Epithelial cell of proximal tubule (primary cell): ENCODE data around the gene OR4X2. TPM values are rescaled to one million over a fixed set of nuclear protein-coding genes. Genes with fewer than 3 reads are reported as not detected.

ENCODE experiments used
- DNase-seq: peaks from one replicate; pipeline ENCODE4 v3.0.0-alpha.2; 2011; ENCODE audit warnings: low read depth
- H3K4me3 ChIP-seq: 2 replicates; pipeline ENCODE4 v1.5.1; 2011; ENCODE audit warnings: low read depth, mild to moderate bottlenecking, low read length
- total RNA-seq: library from RNA; depleted of rRNA; stranded (reverse); fragments of >200 nt; gene quantifications from 2 replicates; pipeline ENCODE4 v1.2.3, GENCODE V29; 2015
- TF ChIP-seq, protein P1 (sequence below): conservative IDR thresholded peaks from 2 replicates; pipeline ENCODE4 v1.5.1; 2012; ENCODE audit warnings: low read depth, mild to moderate bottlenecking, low read length

Gene OR4X2
- total RNA-seq, 1 donor from 2014 or later: not detected

DNA sequence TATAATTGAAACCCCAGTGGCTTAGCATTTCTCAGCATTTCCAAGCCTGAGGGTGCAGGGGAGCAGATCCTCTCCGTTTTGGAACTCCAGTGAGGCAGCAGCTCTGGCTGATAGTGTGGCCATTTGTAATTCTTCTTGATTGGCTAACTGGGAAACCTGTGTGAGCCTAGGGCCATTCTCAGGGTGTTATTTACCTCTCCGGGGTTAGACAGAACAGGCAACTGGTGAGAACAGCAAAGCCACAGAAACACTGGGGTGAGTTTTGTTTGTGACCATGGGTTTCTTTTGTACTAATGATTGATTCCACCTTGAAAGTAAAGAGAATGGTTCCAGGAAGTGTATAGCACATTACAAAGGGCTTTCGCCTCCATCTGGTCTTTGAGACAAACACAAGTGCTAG, 2.4 kb upstream of the OR4X2 start:
- no peak overlapping the region for H3K4me3 ChIP-seq
- TF ChIP-seq, protein P1, sequence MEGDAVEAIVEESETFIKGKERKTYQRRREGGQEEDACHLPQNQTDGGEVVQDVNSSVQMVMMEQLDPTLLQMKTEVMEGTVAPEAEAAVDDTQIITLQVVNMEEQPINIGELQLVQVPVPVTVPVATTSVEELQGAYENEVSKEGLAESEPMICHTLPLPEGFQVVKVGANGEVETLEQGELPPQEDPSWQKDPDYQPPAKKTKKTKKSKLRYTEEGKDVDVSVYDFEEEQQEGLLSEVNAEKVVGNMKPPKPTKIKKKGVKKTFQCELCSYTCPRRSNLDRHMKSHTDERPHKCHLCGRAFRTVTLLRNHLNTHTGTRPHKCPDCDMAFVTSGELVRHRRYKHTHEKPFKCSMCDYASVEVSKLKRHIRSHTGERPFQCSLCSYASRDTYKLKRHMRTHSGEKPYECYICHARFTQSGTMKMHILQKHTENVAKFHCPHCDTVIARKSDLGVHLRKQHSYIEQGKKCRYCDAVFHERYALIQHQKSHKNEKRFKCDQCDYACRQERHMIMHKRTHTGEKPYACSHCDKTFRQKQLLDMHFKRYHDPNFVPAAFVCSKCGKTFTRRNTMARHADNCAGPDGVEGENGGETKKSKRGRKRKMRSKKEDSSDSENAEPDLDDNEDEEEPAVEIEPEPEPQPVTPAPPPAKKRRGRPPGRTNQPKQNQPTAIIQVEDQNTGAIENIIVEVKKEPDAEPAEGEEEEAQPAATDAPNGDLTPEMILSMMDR: no peak
- DNase-seq: no peak

DNA sequence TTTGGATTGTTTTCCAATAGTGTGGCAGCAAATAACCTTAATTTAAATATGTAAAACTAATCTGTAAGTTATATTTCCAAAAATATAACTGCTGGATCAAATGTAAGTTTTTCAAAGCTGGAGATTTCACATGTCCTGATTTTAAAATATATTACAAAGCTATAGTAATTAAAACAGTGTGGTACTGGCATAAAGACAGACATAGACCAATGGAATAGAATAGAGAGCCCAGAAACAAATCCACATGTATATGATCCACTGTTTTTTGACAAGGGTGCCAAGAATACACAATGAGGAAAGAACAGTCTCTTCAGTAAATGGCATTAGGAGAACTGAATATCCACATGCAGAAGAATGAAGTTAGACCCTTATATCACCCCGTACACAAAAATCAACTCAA, 4.0 kb downstream of the OR4X2 start:
- no peak overlapping the region for H3K4me3 ChIP-seq
- DNase-seq: no peak
- TF ChIP-seq, protein P1: no peak

DNA sequence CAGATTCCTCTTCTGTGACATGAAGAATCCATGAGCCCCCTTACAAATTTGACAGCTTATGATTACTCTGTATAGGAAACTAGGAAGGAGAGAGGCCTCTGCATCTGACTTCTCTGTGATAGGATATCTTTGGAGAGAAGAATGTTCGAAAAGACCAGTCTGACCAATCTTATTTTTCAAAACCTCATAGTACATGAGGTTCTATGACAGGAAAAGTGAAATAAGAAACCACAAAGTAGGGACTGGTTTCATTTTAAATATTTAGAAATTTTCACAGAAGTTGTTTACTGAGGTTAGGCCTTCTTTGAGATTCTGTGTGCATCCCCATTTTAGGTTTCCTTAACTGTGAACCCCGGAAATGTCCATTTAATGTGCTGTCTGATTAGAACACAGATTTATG, 16.7 kb downstream of the OR4X2 start:
- TF ChIP-seq, protein P1: no peak
- no peak overlapping the region for H3K4me3 ChIP-seq
- no peak for DNase-seq

DNA sequence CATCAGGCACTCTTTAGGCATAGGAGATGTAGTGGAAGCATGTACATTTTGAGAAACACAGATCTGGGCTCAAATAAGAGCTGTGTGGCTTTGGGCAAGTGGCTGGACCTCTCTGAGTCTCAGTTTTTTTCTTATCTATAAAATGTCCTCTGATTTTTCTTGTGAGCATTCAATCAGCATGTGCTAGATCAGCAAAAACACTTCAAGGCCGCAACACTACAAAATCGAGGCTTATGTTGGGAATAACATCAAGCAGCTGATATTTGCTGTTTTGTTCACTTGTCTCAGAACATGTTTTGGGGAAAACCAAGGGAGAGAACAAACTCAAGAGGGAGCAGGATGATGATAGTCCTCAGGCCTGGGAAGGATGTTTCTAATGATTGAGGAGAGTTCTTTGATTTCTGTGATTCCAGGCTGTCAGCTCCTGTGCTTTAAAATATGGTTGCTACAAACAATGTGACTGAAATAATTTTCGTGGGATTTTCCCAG, 18.6 kb downstream of the OR4X2 start, which contains the start of gene OR4X1:
TSS of gene OR4X1 (plus strand) at position 439 of the 489 bp plus-strand sequence. CDS start at position 439, 0 bp downstream.
- no peak within 1 kb of the TSS for H3K4me3 ChIP-seq
- no peak for DNase-seq
- TF ChIP-seq, protein P1: no peak

DNA sequence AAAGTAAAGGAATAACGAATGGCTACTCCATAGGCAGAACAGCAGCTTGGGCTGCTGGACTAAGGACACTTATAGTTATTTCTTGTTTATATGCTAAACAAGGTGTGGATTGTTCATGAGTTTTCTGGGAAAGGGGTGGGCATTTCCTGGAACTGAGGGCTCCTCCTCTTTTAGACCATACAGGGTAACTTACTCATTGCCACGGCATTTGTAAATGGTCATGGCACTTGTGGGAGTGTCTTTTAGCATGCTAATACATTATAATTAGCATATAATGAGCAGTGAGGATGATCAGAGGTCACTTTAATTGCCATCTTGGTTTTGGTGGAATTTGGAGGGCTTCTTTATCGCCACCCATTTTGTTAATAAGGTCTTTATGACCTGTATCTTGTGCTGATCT, 25.7 kb downstream of the OR4X2 start:
- no peak overlapping the region for H3K4me3 ChIP-seq
- DNase-seq: no peak
- TF ChIP-seq, protein P1: no peak

DNA sequence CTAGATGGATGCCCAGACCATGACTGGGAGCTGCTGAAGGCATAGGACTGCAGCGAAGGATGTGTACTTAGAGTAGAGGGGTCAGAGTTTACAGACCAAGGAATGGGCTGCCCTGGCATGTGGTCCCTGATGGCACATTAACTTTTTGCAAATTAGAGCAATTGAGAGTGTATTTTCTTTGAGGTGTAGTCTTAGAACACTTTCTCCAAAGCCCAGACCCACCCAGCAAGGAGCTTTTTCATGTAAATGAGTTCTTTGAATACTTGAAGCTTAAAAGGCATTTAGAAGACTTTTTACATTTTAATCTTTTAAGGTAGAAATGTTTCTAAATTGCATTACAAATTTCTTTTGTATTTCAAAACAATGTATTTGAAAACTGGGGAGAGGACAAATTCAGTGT, 27.7 kb downstream of the OR4X2 start:
- TF ChIP-seq, protein P1: no peak
- no peak for DNase-seq

More for the DNA sequence above, 27.7 kb downstream of the OR4X2 start:
- no peak overlapping the region for H3K4me3 ChIP-seq

Other genes starting within 250 kb of the OR4X2 start
- gene OR4B1, start 28.3 kb upstream of the OR4X2 start, total RNA-seq: not detected in 2 replicates
- gene OR4X1, start 18.8 kb downstream of the OR4X2 start, total RNA-seq: not detected in 2 replicates
- not detected in 2 replicates for gene OR4S1, start 61.1 kb downstream of the OR4X2 start, total RNA-seq
- gene OR4C3, start 79.8 kb downstream of the OR4X2 start, total RNA-seq: not detected in 2 replicates
- gene OR4C5, start 121.4 kb downstream of the OR4X2 start, total RNA-seq: not detected in 2 replicates
- 0.14 TPM in 1 of 2 replicates, not detected in the other for gene OR4A47, start 243.7 kb downstream of the OR4X2 start, total RNA-seq